DMS114 treated with DMSO at 0.1 percent for 48 hours (cell line): ENCODE results near the gene HEG1.

Experiments
- DNase-seq: peaks from one replicate; lab custom pipeline; 2025; ENCODE audit not compliant: unreplicated experiment; lab: John Stamatoyannopoulos, UW

HEG1 gene

GRCh38 chr3:124997303-124998246 lies 58.2 kb downstream of the HEG1 start:
- DNase-seq = no peak

GRCh38 chr3:124995460-124995994 lies 60.3 kb downstream of the HEG1 start:
- peak; percentile 25 for DNase-seq

- DNase-seq = no peak
Observed at GRCh38 chr3:124993466-124993865, 62.3 kb downstream of the HEG1 start.

GRCh38 chr3:124992041-124992440 lies 63.8 kb downstream of the HEG1 start:
- DNase-seq = no peak

- no peak for DNase-seq
Observed at GRCh38 chr3:124986192-124987143, 69.3 kb downstream of the HEG1 start.

GRCh38 chr3:124985349-124985748 lies 70.4 kb downstream of the HEG1 start:
- DNase-seq = no peak

- DNase-seq = no peak
Observed at GRCh38 chr3:124984754-124985153, 71.0 kb downstream of the HEG1 start.

GRCh38 chr3:124982855-124983254 lies 72.9 kb downstream of the HEG1 start:
- no peak for DNase-seq

- no peak for DNase-seq
Observed at GRCh38 chr3:124981472-124981871, 74.3 kb downstream of the HEG1 start.

- DNase-seq = no peak
Observed at GRCh38 chr3:124978627-124979026, 77.2 kb downstream of the HEG1 start.

- no peak for DNase-seq
Observed at GRCh38 chr3:124976383-124976782, 79.4 kb downstream of the HEG1 start.

GRCh38 chr3:124974691-124975090 lies 81.1 kb downstream of the HEG1 start:
- DNase-seq = no peak

- DNase-seq = no peak
Observed at GRCh38 chr3:124973290-124973689, 82.5 kb downstream of the HEG1 start.

GRCh38 chr3:124972457-124972856 lies 83.3 kb downstream of the HEG1 start:
- DNase-seq = no peak

GRCh38 chr3:124969963-124970722 lies 85.7 kb downstream of the HEG1 start:
- DNase-seq = no peak

GRCh38 chr3:124969190-124969589 lies 86.6 kb downstream of the HEG1 start:
- DNase-seq = no peak

GRCh38 chr3:124967964-124968363 lies 87.8 kb downstream of the HEG1 start:
- DNase-seq = no peak

GRCh38 chr3:124966521-124967445 lies 89.0 kb downstream of the HEG1 start:
- DNase-seq = no peak

GRCh38 chr3:124965413-124965812 lies 90.4 kb downstream of the HEG1 start:
- no peak for DNase-seq

GRCh38 chr3:124964387-124964786 lies 91.4 kb downstream of the HEG1 start:
- no peak for DNase-seq
